ENCODE measurements around the gene P2RY2. TPM values are rescaled to one million over a fixed set of nuclear protein-coding genes. Genes with fewer than 3 reads are reported as not detected.

The P2RY2 gene
- total RNA-seq, 1 donor from 2014 or later, result 0.96 TPM

DNA sequence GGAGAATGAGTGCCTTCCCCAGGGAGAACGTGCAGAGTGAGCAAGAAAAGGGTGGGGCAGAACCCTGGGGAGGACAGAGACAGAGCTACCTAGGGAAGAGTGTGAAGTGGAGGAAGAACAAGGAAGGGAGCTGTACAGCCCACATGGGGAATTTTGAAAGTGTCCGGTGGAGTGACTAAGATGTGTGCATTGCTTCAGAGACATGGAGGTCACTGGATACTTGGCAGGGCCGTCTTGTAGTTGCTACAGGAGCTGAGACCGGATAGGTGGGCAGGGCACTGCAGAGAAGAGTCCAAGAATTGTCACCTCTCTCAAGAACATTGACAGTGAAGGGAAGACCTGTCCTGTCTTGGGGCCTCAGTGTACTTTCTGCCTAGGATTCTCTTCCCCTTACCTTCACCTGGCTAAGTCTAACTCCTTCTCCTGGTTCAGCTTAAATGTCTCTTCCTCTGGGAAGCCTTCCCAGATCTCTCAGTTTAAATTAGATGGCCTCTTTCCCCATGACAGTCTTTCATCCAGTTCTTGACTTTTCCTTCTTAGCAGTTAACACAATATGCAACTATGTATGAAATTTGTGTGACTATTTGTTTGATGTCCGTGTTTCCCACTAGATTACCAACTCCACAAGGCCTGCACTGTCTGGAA, 44.9 kb downstream of the P2RY2 start:
- Mint-ChIP-seq H3K36me3 (ENCODE audit: insufficient read depth) (no peaks in the 10 kb centered on the region), H3K27ac (no peak overlapping the region), H3K4me3 (ENCODE audit: low read depth) (no peak overlapping the region), H3K27me3 (peaks cover 53% of the 10 kb centered on the region), H3K4me1 (ENCODE audit: low read depth) (no peaks in the 10 kb centered on the region), H3K9me3 (ENCODE audit: low read depth) (no peaks in the 10 kb centered on the region)
- DNase-seq (ENCODE audit: low spot score, unreplicated experiment), result no peak
- TF ChIP-seq, protein P1, sequence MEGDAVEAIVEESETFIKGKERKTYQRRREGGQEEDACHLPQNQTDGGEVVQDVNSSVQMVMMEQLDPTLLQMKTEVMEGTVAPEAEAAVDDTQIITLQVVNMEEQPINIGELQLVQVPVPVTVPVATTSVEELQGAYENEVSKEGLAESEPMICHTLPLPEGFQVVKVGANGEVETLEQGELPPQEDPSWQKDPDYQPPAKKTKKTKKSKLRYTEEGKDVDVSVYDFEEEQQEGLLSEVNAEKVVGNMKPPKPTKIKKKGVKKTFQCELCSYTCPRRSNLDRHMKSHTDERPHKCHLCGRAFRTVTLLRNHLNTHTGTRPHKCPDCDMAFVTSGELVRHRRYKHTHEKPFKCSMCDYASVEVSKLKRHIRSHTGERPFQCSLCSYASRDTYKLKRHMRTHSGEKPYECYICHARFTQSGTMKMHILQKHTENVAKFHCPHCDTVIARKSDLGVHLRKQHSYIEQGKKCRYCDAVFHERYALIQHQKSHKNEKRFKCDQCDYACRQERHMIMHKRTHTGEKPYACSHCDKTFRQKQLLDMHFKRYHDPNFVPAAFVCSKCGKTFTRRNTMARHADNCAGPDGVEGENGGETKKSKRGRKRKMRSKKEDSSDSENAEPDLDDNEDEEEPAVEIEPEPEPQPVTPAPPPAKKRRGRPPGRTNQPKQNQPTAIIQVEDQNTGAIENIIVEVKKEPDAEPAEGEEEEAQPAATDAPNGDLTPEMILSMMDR (IDR thresholded peaks at IDR 0.05; ENCODE audit: unreplicated experiment), result no peak

DNA sequence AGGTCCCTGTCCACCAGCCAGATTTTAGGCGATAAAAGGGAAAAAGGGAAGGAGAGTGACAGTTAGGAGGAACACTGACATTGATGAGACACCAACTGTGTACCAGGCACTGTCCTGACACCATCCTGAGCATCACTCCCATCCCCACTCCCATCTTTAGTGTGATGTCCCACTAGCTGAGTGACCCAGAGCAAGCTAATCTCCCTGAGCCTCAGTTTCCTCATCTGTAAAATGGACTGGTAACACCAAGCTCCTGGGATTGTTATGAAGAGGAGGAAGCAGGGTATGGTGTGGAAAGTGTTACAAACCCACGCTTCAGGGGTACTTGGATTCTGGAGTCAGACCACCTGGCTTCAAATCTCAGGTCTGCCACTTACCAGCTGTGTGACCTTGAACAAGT, 45.6 kb downstream of the P2RY2 start:
- Mint-ChIP-seq H3K9me3 (ENCODE audit: low read depth) (no peaks in the 10 kb centered on the region), H3K4me3 (ENCODE audit: low read depth) (no peak overlapping the region), H3K36me3 (ENCODE audit: insufficient read depth) (no peaks in the 10 kb centered on the region), H3K27me3 (peaks cover 57% of the 10 kb centered on the region), H3K4me1 (ENCODE audit: low read depth) (no peaks in the 10 kb centered on the region), H3K27ac (no peak overlapping the region)
- TF ChIP-seq, protein P1 (IDR thresholded peaks at IDR 0.05; ENCODE audit: unreplicated experiment), result no peak
- DNase-seq (ENCODE audit: low spot score, unreplicated experiment), result no peak

DNA sequence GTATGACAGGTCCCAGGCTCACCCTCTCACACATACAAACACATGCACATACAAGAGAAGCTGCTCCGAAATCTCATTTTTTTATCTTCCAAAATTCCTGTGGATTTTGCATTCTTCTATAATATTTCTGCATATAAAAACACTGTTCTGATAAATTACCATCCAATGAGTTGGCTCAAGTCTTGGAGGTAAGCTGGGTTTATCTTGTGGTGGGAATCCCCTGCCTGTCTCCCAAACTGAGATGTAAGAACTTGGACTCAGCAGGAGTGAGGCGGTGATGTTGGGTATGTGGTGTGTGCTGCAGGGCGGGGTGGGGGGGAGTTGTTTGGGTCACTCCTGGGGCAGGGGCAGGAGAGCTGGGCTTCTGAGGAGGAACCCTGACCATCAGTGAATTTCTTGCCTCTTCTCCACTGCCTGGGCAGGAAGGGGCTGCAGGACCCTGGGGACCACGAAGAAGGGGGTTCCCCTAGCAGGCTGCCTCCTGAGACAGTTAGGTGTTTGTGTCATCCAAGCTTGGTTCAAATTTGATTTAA, 47.3 kb downstream of the P2RY2 start:
- Mint-ChIP-seq H3K27me3 (peaks cover 60% of the 10 kb centered on the region), H3K4me1 (ENCODE audit: low read depth) (peaks cover 7% of the 10 kb centered on the region), H3K27ac (no peak overlapping the region), H3K36me3 (ENCODE audit: insufficient read depth) (no peaks in the 10 kb centered on the region), H3K4me3 (ENCODE audit: low read depth) (no peak overlapping the region), H3K9me3 (ENCODE audit: low read depth) (no peaks in the 10 kb centered on the region)
- DNase-seq (ENCODE audit: low spot score, unreplicated experiment), result no peak
- TF ChIP-seq, protein P1 (IDR thresholded peaks at IDR 0.05; ENCODE audit: unreplicated experiment), result no peak

DNA sequence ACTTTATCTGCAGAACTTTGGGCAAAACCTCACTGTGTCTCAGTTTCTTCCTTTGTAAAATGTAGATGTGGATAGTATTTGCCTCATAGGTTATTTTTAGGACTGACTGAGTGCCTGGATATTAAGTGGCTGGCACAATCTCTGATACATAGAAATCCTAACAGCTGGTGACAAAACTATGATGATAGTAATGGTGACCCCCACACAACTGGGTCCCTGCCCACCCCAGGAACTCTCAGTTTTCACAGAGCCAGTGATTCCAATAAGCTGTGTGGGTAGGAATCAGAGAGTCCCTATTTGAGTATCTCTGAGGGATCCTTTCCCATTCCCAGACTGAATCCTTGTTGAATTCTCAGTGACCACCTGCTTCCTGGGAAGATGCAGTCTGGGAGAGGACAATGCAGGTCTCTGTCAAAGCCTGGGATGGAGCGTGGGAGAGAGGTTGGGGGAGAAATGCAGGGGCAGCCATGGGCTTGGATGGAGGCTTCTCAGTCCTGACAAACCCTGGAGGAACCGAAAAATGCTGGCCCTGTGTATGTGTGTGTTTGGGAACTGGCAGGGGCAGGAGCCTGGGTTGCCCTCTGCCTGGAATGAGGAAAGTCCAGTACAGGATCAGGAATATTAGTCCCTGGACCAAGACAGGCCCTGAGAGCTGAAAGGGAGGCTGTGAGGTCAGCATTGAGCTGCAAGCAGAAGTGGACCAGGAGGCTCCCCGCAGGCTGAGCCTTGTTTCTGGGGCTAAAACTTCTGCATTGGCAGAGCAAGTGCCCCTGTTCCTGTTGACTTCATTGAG, 48.0 kb downstream of the P2RY2 start:
- no peak overlapping the region for H3K4me3 Mint-ChIP-seq (ENCODE audit: low read depth)
- H3K4me1 Mint-ChIP-seq (ENCODE audit: low read depth), result peaks cover 11% of the 10 kb centered on the region
- no peak for DNase-seq (ENCODE audit: low spot score, unreplicated experiment)
- H3K9me3 Mint-ChIP-seq (ENCODE audit: low read depth), result no peaks in the 10 kb centered on the region
- TF ChIP-seq, protein P1 (IDR thresholded peaks at IDR 0.05; ENCODE audit: unreplicated experiment), result no peak
- H3K27me3 Mint-ChIP-seq, result peaks cover 63% of the 10 kb centered on the region
- H3K36me3 Mint-ChIP-seq (ENCODE audit: insufficient read depth), result no peaks in the 10 kb centered on the region
- H3K27ac Mint-ChIP-seq, result no peak overlapping the region

DNA sequence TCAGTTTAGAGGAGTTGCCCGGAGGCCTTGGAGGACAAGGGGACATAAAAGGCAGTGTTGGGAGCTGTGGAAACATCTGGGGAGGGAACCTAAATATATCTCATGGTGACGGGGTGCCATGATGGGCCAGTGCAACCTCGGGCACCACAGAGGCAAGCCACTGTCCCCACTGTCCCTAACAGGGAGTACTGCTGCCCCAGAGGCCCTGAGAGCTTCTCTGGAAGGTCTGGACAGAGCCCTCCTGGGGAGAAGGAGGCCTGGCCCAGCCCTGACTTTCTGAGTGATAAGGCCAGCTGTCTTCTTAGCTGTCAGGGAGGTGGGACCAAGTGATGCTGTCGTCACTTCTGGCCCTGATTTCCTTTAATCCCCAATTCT, 48.6 kb downstream of the P2RY2 start:
- Mint-ChIP-seq H3K36me3 (ENCODE audit: insufficient read depth) (no peaks in the 10 kb centered on the region), H3K27me3 (peaks cover 68% of the 10 kb centered on the region), H3K4me3 (ENCODE audit: low read depth) (no peak overlapping the region), H3K27ac (no peak overlapping the region), H3K4me1 (ENCODE audit: low read depth) (peaks cover 17% of the 10 kb centered on the region), H3K9me3 (ENCODE audit: low read depth) (no peaks in the 10 kb centered on the region)
- TF ChIP-seq, protein P1 (IDR thresholded peaks at IDR 0.05; ENCODE audit: unreplicated experiment), result no peak
- DNase-seq (ENCODE audit: low spot score, unreplicated experiment), result no peak

Data from progenitor cell of endocrine pancreas (in vitro differentiated cells).